ENCODE data around the gene NME3. TPM values are rescaled to one million over a fixed set of nuclear protein-coding genes. Genes with fewer than 3 reads are reported as not detected.

NME3 gene
- total RNA-seq, 4 donors from 2014 or later, result 69.3 to 150 (median 126) TPM

- Histone ChIP-seq H3K27ac (no peak overlapping the region), H3K4me1 (peaks cover 3 to 34% (median 17%) of the 10 kb centered on the region in 4 donors), H3K36me3 (peaks cover 0 to 46% (median 0%) of the 10 kb centered on the region in 3 donors), H3K4me3 (no peak overlapping the region), H3K27me3 (no peaks in the 10 kb centered on the region), H3K9me3 (no peaks in the 10 kb centered on the region)
- DNase-seq, result no peak
- TF ChIP-seq CTCF (IDR thresholded peaks at IDR 0.05), result no peak
- no peak for TF ChIP-seq POLR2A (IDR thresholded peaks at IDR 0.05)
Measured at GRCh38 chr16:1724491-1724890, 46.9 kb downstream of the NME3 start.

- H3K27ac ChIP-seq, result peak overlapping the region in 2 of 4 donors; percentile 52 to 60
- TF ChIP-seq CTCF (IDR thresholded peaks at IDR 0.05) (peak; percentile 61 to 82 (median 68)), POLR2A (IDR thresholded peaks at IDR 0.05) (no peak)
- peaks cover 3 to 34% (median 20%) of the 10 kb centered on the region in 4 donors for H3K4me1 ChIP-seq
Measured at GRCh38 chr16:1723450-1724147, 47.7 kb downstream of the NME3 start.

GRCh38 chr16:1721372-1721771 lies 50.0 kb downstream of the NME3 start:
- no peak for TF ChIP-seq POLR2A (IDR thresholded peaks at IDR 0.05)
- H3K4me3 ChIP-seq, result no peak overlapping the region
- no peaks in the 10 kb centered on the region for H3K9me3 ChIP-seq
- peak overlapping the region in 2 of 4 donors; percentile 52 to 60 for H3K27ac ChIP-seq
- no peak for DNase-seq
- H3K36me3 ChIP-seq, result peaks cover 0 to 17% (median 0%) of the 10 kb centered on the region in 3 donors
- peaks cover 3 to 34% (median 23%) of the 10 kb centered on the region in 4 donors for H3K4me1 ChIP-seq
- no peaks in the 10 kb centered on the region for H3K27me3 ChIP-seq

More at GRCh38 chr16:1723450-1724147, 47.7 kb downstream of the NME3 start:
- Histone ChIP-seq H3K27me3 (no peaks in the 10 kb centered on the region), H3K36me3 (peaks cover 0 to 37% (median 0%) of the 10 kb centered on the region in 3 donors), H3K9me3 (no peaks in the 10 kb centered on the region), H3K4me3 (no peak overlapping the region)
- DNase-seq, result peak in 2 of 3 donors; percentile 58 to 72

Small RNA genes within 50 kb of the gene (small RNA-seq; reads per million reads assigned to genes)
- 0.12 to 0.70 reads per million in 2 donors for gene MIR3177

Other genes with a start within 250 kb of the NME3 start
- gene TMEM204, start 237.9 kb downstream of the NME3 start, total RNA-seq, result 10 to 100 TPM in 3 of 4 donors, 1 to 10 TPM in 1; 7.4 to 42.1 (median 11.6) TPM
- 10 to 100 TPM in 3 of 4 donors, 1 to 10 TPM in 1; 7.5 to 21.6 (median 18.4) TPM for gene IFT140, start 159.5 kb downstream of the NME3 start, total RNA-seq
- gene CRAMP1, start 159.2 kb downstream of the NME3 start, total RNA-seq, result 10 to 100 TPM; 16.5 to 37.1 (median 20.0) TPM
- 10 to 100 TPM; 22.7 to 32.3 (median 25.0) TPM for gene JPT2, start 93.3 kb downstream of the NME3 start, total RNA-seq
- gene MAPK8IP3, start 65.3 kb downstream of the NME3 start, total RNA-seq, result 100 to 1,000 TPM in 3 of 4 donors, 10 to 100 TPM in 1; 78.1 to 456 (median 193) TPM
- gene EME2, start 1.3 kb upstream of the NME3 start, total RNA-seq, result 10 to 100 TPM; 54.6 to 99.9 (median 67.0) TPM
- gene MRPS34, start 1.6 kb upstream of the NME3 start, total RNA-seq, result 100 to 1,000 TPM in 1 of 4 donors, 10 to 100 TPM in 3; 67.6 to 114 (median 82.3) TPM
- gene SPSB3, start 11.0 kb upstream of the NME3 start, total RNA-seq, result 100 to 1,000 TPM in 2 of 4 donors, 10 to 100 TPM in 2; 76.4 to 148 (median 102) TPM
- 10 to 100 TPM; 47.1 to 99.9 (median 59.3) TPM for gene NUBP2, start 11.4 kb upstream of the NME3 start, total RNA-seq
- under 1 TPM in 1 of 4 donors, not detected in 3; 0.35 TPM for gene IGFALS, start 22.2 kb upstream of the NME3 start, total RNA-seq
- 100 to 1,000 TPM; 105 to 187 (median 155) TPM for gene HAGH, start 55.3 kb upstream of the NME3 start, total RNA-seq
- 100 to 1,000 TPM; 107 to 188 (median 152) TPM for gene FAHD1, start 55.7 kb upstream of the NME3 start, total RNA-seq
- gene MEIOB, start 100.6 kb upstream of the NME3 start, total RNA-seq, result not detected
- not detected for gene HS3ST6, start 146.9 kb upstream of the NME3 start, total RNA-seq
- gene MSRB1, start 171.7 kb upstream of the NME3 start, total RNA-seq, result 10 to 100 TPM; 17.3 to 46.6 (median 38.3) TPM
- not detected for gene RPL3L, start 183.1 kb upstream of the NME3 start, total RNA-seq
- 100 to 1,000 TPM in 3 of 4 donors, 10 to 100 TPM in 1; 55.3 to 373 (median 236) TPM for gene NDUFB10, start 188.0 kb upstream of the NME3 start, total RNA-seq
- 1,000 to 10,000 TPM in 3 of 4 donors, 100 to 1,000 TPM in 1; 736 to 1,881 (median 1,543) TPM for gene RPS2, start 193.3 kb upstream of the NME3 start, total RNA-seq
- gene RNF151, start 195.3 kb upstream of the NME3 start, total RNA-seq, result not detected
- gene TBL3, start 200.5 kb upstream of the NME3 start, total RNA-seq, result 10 to 100 TPM; 19.8 to 50.8 (median 39.1) TPM
- 10 to 100 TPM in 3 of 4 donors, 1 to 10 TPM in 1; 8.6 to 23.1 (median 11.3) TPM for gene NOXO1, start 209.9 kb upstream of the NME3 start, total RNA-seq
- 100 to 1,000 TPM in 1 of 4 donors, 10 to 100 TPM in 3; 31.4 to 102 (median 83.1) TPM for gene GFER, start 212.7 kb upstream of the NME3 start, total RNA-seq
- 1 to 10 TPM in 3 of 4 donors, not detected in 1; 1.3 to 3.9 (median 3.3) TPM for gene SYNGR3, start 218.4 kb upstream of the NME3 start, total RNA-seq
- gene ZNF598, start 238.3 kb upstream of the NME3 start, total RNA-seq, result 10 to 100 TPM; 48.5 to 84.0 (median 51.4) TPM
- 1 to 10 TPM in 2 of 4 donors, not detected in 2; 2.8 to 9.1 TPM for gene NPW, start 248.2 kb upstream of the NME3 start, total RNA-seq

Data from Peyer's patch (tissue), 4 donors.